HG02885 (cell line): ENCODE measurements around the gene NATD1.
"Not testable (repeated sequence)": the region's sequence is repeated elsewhere in the genome, so short reads cannot be mapped to it uniquely, and the experiment has no call there.

Source experiments
- ATAC-seq: cut with Tn5 transposase; IDR thresholded peaks from one replicate; pipeline ENCODE4 v1.9.1; 2021; ENCODE audit warnings: mild to moderate bottlenecking; ENCODE audit not compliant: unreplicated experiment, poor library complexity

The NATD1 gene

DNA sequence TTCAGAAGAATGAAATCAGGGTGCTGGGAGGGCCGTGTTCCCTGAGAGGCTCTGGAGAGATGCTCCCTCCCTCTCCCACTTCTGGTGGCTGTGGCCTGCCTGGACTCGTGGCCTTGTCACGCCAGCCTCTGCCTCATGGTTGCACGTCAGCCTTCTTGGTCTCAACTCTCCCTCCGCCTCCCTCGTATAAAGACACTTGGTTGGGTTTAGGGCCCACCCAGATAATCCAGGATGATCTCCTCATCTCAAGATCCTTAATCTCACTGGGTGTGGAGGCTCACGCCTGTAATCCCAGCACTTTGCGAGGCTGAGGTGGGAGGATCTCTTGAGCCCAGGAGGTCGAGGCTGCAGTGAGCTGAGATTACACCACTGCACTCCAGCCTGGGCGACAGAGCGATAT is 25.9 kb downstream of the NATD1 start:
- ATAC-seq = not testable (repeated sequence)

DNA sequence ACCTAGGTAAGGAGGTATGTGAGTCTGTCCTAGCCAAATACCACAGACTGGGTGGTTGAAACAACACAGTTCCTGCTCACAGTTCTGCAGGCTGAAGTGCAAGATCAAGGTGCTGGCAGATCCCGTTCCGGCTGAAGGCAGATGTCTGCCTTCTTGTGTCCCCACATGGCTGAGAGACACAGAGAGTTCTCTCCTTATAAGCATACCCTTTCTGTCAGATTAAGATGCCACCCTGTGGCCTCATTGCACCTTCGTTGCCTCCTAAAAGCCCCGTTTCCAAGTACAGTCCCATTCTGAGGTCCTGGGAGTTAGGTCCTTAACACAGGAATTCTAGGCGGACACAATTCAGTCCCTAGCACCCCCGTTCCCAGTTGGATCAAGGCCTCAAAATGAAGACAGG is 30.1 kb downstream of the NATD1 start:
- ATAC-seq = no peak

DNA sequence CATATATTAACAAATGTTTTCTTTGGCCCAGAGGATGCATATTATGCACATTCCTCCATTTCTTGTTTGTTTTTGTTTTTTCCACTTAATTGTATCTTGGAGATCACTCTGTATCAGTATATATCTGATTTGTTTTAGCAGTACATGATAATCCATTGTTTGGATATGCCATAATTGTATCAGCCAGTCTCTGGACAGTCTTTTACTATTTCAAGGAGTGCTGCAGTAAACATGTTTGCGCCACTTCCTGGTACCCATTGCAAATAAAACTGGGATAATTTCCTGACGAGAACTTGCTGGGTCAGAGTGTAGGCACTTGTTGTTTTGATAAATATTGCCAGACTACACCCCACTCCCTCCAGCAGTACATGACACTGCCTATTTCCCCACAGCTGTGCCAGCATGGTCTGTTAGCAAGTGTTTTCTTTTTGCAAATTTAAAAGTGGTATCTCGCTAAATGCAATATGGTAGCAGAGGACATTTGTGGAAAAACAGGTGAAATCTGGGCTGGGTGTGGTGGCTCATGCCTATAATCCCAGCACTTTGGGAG is 34.3 kb downstream of the NATD1 start:
- no peak for ATAC-seq

DNA sequence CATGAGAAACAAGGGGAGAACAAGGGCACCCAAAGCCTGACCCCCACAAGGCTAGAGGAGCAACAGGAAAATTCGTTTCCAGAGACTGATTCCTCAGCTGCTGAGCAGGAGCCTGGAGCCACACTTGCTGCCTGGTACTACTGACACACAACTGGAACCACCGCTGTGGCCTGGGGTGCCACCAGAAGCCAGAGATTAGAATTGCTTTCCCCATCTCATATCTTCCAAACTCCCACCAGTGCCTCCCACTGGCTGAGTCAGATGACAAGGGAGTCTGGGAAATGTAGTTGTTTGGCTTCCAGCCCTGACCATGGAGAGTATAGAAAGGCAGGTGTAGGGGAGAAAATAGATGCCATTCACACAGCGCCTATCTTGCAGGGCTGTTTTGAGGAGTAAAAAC is 35.1 kb downstream of the NATD1 start:
- ATAC-seq = no peak

DNA sequence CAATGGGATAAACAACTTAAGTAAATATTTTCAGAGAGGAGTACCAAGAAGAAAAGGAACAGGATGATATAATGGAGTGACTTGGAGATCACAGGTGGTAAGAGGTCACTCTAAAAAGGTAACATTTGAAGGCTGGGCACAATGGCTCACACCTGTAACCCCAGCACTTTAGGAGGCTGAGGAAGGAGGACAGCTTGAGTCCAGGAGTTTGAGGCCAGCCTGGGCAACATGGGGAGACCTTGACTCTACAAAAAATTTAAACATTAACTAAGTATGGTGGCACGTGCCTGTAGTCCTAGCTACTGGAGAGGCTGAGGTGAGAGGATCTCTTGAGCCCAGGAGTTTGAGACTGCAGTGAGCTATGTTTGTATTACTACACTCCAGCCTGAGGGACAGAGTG is 35.9 kb downstream of the NATD1 start:
- ATAC-seq = no peak

DNA sequence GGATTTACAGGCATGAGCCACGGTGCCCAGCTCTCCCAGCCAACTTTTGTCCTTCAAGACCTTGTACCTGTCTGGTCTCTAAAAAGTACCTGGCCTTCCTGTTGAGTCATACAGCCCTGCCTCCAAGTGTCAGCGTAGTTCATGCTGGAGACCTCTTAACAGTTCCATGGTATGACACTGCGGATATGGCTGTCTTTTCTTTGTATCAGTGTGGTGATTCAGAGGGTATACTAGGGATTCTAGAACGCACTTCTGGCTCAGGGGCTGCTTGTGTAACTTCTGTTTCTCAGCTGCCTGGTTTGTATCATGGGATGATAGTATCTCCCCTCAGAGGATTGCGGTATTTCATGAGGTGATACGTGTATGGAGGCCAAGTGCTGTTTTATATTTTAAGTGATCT is 37.3 kb downstream of the NATD1 start:
- no peak for ATAC-seq

DNA sequence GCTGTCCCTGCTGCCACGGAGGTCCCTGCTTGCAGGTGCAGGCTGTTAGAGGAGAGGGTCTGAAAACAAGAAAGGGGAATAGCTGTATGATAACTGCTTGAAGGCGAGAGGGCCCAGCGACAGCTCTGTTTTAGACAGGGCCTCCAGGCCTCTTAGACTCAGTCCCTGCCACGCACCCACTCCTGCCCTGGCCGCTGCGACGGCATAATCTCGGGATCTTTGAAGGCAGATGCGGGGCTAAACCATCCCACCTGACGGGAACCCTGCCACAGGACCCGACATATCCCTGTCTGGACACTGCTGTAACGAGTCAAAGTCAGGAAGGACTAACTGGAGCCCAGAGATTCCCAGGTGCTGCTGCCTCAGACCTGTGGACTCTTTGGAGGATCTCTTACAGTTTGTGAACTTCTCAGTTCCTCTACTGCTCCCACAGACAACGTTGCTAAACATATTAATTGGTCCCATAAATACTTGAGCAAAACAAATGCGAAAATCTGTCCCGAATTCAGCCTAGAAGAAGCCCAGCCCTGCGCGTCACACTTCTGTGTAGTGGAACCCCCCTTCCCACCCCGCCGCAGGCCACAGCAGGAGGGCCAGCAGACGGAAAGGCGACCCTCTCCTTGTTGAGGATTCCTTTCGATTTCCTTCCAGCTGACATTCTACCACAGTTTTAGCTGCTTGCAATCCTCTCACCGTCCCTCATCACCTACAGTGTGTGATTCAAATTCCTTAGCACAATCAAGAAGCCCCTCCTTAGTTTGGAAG is 38.3 kb downstream of the NATD1 start:
- peak; percentile 17 for ATAC-seq

DNA sequence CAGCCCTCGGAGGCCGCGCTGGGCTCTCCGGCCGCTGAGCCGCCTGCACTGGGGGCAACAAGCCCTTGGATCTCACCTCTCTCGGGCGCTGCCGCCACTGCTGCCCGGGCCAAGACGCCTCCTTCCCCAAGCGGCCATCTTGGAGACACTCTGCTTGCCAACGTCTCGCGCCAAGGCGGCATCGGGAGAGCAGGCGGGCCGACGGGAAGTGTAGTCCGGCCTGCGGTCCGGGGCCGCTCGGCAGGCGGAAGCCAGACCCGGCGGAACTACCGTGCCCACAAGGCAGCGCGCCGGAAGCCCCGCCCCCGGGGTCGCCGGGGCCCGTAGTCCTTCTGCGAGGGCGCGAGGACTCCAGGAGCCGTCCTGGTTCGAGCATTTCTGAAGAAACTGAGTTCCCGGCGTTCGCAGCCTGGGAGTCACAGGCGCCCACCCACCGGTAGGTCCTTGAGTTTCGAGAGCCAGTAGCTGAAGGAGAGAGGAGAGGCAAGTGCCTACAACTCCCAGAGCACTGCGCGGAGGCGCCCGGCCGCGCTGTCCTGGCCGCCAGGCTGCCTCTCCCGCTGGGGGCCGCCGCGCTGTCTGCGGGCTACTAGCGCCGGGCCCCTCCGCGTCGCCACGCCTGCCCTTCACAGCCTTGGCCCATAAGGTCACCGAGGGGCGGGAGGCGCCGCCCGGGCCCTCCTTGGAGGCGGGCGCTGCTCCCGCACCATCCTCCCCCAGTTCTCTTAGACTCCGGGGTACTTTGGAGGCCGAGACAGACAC is 39.0 kb downstream of the NATD1 start, which contains the start of gene TMEM11:
TMEM11 (minus strand) TSS at position 147 of the 762 bp plus-strand sequence; CDS start at position 138, 9 bp downstream.
- peak; percentile 84 for ATAC-seq

DNA sequence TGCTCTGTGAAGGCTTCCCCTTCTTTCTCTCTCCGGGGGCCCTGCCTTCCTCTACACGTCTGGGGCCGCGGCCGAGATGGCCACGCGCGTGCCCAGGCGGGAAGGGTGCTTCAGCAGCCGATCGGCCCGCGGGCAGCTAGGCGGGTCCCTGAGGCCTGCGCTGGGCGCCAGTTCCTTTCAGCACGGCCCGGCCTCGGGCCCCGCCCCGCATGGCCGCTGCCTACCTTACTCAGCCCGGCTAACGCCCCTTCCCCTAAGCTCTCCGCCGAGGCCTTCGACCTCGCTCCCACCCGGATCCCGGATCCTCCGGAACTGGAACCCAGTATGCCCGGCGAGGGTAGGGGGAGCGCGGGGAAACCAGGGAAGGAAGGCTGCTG is 39.6 kb downstream of the NATD1 start:
- peak; percentile 12 for ATAC-seq

DNA sequence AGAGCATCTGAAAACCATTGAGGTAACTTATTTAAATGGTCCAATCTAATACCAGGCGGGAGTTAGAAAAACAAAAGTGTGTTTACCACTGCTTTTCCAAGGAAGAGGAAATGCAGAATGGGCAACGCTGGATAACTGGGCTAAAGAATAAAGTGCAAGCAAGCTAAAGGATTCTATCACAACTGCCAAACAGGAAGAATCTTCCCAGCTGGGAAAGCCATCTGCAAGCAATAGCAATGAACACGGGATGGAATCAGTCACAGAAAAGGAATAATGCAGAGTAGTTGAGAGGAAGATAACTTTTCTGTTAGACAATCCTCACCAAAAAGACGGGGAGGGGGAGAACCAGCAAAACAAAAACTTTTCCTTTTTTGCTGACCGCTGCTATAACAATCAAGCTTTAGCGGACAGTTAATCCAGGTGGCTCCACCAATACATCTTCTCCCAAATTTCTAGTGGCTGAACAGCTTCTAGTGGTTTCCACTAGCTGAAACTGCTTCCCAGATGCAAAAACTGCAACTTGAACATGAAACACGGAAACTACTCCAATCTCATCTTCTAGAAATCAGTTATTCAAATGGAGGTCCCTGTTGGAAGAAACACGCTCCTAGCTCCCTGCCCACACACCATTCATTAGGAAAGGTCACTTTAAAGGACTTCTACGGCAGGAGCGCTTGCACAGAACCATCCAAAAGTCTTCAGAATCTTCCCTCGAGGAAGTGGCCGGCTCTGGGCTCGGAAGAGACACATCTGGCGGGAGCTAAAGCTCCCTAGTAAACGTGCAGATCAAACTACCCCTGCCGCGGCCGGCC is 40.2 kb downstream of the NATD1 start:
- no peak for ATAC-seq

DNA sequence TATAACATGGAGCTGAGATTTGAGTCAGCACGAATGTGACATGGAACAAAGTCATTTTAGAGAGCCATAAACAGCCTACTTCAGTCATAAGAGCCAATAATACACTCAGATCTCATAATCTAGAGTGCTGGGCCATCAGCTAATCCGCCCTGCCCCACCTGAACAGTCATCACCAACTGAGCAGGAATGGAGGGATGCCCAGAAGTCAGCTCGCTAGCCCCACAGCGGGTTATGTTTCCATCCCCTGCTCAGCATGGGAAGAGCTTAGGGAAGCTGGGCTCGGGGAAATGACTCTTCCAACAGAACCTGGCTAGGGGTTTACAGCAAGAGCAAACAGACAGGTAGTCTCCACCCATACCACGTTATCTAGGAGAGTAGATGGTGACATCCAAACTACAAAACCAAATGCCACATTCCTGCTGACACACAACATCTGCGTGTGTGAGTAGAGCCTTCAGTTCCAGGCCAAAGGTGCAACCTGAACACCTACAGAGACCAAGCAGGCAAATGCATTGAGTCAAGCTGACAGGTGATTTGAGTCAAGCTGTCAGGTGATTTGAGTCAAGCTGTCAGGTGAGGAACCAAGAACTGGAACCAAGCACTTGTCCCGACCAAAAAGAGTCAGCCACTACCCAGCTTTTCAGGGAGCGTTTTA is 41.3 kb downstream of the NATD1 start:
- no peak for ATAC-seq

DNA sequence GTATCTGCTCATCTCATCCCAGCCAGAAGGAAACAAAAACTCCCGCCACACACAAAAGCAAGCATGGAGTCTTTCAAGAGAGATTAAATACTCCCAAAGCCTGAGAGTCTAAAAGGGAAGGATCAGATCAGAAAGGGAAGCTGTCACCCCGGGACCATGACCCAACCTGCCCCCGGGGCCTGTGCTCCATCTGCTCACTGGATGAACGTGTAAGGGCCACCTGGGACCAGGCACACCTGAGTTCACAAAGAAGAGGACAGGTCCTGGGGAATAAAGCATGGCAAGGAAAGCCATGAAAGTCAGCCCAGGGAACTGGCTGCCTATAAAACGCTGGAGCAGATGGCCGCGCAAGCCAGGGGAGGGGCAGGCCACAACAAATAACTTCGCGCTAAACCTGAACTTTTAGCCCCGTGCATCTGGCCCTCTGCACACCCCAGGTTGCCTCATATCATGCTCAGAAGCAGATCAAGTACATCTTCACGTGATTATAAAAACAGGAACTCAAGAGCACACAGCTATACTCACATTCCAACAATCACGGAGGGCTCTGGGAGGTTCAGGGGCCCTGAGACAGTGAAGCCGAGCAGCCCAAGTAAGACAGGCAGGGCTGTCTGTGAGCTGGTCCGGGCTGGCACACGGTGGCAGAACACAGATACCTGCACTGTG is 42.7 kb downstream of the NATD1 start:
- ATAC-seq = no peak

DNA sequence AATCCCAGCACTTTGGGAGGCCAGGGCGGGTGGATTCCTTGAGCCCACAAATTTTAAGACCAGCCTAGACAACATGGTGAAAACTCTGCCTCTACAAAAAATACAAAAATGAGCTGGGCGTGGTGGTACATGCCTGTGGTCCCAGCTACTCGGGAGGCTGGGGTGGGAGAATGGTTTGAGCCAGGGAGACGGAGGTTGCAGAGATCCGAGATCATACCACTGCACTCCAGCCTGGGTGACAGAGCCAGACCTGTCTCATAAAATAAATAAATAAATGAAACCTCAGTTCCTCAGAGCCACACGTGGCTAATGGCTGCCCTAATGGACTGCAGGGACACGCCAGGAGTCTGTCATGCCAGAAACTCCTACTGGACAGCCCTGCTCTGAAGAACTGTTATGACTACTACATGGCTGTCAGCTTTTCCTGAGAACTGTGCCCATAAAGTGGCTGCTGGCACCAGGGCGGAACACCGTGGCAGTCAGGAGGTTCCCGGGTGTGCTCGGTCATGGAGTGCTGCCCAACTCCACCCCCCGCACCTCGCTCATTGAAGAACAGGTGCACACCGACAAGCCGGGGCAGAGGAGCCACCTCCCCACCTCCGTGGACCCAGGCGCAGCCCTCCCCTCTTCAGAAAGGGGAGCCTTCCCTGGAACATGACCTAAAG is 43.6 kb downstream of the NATD1 start:
- ATAC-seq = no peak

DNA sequence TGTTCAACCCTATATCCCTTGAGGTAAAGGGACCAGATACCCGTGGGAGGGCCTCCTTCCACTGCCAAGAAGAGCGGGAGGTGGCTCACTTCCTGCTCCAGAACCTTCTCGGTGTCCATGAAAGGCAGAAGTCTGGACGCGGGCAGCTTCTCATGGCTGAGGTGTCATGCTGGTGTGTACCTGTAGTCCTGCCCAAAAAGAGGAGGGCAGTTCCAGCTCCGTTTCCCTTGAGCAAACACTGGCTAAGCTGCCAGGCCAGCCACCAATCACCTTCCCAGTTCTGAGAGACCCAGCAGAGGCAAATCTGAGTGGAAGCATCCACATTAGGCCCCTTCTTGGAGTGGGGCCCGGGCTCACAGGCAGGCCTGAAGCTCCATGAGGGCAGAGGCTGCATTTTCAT is 44.9 kb downstream of the NATD1 start:
- no peak for ATAC-seq

DNA sequence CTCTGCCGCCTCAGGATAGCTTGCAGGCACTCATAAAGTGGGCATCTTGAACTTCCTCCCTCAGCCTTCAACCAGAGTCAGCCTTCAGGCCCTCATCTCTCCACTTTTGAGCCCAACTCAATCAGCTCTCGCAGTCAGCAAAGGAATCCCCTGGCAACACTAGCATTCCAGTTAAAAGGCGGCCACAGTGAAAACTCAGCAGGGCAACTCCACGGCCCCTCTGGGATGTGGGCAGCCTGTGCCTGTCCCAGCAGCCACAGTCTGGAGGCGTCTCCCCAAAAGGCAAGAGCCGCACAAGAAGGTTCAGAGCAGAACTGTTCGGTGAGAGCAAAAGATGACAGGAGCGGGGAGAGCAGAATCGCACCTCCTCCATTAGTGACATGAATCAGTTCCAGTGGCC is 48.3 kb downstream of the NATD1 start:
- no peak for ATAC-seq

DNA sequence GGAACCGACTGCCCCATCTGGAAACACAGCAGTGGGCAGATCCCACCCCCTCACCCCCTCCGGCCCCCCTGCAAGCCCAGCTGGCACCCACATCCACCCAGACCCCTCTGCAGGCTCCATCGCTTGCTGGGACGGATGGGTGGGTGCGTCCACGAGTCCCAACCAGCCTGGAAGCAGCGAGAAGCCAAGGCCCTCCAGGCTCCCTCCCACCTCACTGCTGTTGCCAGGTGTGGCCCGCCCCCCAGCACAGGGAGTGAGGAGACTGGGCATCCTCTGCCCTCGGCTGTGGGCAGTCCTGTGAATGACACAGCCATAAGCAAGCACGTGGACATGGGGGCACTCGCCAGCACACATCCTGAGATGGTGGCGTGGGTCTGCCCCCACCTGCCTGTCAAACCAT is 50.7 kb downstream of the NATD1 start:
- ATAC-seq = no peak

DNA sequence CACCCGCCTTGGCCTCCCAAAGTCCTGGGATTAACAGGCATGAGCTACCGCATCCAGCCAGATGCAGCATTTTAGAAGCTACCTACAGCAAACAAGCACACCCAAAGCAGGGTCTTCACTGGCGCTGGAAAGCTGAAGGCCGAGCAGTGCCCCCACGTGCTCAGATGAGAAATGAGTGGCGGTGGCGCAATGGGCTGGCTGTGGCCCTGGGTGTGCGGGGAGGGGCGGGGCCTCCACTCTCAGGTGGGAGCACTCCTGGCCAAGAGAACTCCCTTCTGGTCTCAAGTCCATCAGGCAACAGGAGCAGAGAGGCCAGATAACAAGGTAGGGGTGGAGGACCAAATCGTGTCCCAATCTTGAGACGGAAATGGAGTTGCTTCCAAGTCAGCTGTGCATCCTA is 51.3 kb downstream of the NATD1 start:
- no peak for ATAC-seq

DNA sequence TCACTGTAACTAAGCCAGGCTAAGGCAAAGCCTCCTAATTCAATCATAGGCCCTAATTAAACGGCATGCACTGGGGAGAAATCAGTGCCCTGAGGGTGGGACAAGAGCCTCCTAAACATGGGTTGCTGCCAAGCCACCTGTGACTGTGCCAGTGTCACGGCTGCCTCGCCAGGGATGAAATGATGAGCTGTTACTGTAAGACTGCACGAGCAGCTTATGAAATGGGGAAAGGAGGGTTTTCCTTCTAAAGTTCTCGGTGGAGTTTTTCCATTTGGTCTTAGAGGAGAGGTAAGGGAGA is 52.0 kb downstream of the NATD1 start:
- no peak for ATAC-seq

DNA sequence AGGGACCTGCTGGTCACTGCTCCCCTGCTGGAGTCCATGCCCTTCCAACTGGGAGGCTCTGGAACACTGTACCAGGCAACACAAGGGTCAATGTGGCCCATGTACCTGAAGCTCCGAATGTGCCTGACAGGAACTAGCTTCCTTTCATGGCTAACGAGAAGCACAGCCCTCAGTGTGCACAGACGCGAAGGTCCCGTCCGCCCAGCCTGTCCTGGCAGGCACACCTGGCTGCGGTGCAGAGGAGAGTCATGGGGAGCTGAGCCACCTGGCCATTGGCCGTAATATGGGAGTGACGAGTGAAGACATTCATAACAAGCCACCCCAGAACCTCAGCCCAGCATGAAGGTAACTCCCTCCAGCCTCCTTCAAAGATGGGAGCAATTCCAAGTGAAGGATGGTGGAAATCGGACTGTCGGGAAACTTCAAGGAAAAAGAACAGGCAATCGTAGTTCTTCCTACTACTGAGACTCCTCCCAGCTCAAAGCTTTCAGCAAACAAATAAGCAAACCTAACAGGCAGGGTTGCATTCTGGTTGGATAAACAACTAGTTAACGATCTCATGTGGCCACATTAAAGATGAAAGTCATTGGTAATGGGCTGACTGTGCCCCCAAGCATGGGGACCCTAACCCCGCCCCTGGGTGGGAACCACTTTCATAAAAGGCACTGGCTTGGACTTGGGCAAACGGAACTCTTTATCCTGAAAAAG is 52.5 kb downstream of the NATD1 start:
- no peak for ATAC-seq
